Common myeloid progenitor, CD34-positive (primary cell): Measurements from ENCODE around the gene SLC30A1.

Experiments used
- CTCF ChIA-PET: fragments of 350-600 bp; sonication (Branson Sonifier 250); formaldehyde crosslinking; loops from one replicate; lab custom pipeline; 2021; ENCODE audit warnings: antibody characterized with exemption; lab: Charles Lee
- POLR2A ChIA-PET: fragments of 350-600 bp; sonication (Branson Sonifier 250); formaldehyde crosslinking; loops from one replicate; lab custom pipeline; 2021; ENCODE audit warnings: antibody characterized with exemption; lab: Charles Lee
- DNase-seq, 3 donors: peaks; one replicate each; pipeline versions ENCODE4 v3.0.0 to v3.0.0-alpha.2; 2013
- H3K27ac ChIP-seq, 2 experiments: 1 replicate in 1 of 2; 2 replicates in 1 of 2; pipeline ENCODE4 v1.7.0; 2013; ENCODE audit warnings: inconsistent platforms in 2 of 2, low read length in 2 of 2, mild to moderate bottlenecking in 2 of 2, low read depth in 1 of 2, moderate library complexity in 1 of 2; ENCODE audit not compliant: severe bottlenecking in 2 of 2, insufficient read depth in 1 of 2, poor library complexity in 1 of 2
- H3K27me3 ChIP-seq, 5 experiments: replicated peaks in 2 of 5; 1 replicate in 3 of 5; 2 replicates in 2 of 5; pipeline versions ENCODE4 v1.6.1 to v1.7.0; 2013; ENCODE audit warnings: low read length in 4 of 5, mild to moderate bottlenecking in 2 of 5, moderate library complexity in 2 of 5, inconsistent platforms in 1 of 5; ENCODE audit not compliant: insufficient read depth in 5 of 5, control insufficient read depth in 4 of 5
- H3K36me3 ChIP-seq, 4 experiments: 1 replicate in 2 of 4; 2 replicates in 2 of 4; pipeline versions ENCODE4 v1.6.1 to v1.7.0; 2013; ENCODE audit warnings: low read length in 3 of 4, control low read depth in 1 of 4, mild to moderate bottlenecking in 1 of 4; ENCODE audit not compliant: control insufficient read depth in 4 of 4, insufficient read depth in 4 of 4
- H3K4me1 ChIP-seq, 4 experiments: 1 replicate in 3 of 4; 2 replicates in 1 of 4; pipeline versions ENCODE4 v1.6.1 to v1.7.1; 2013; ENCODE audit warnings: low read length in 3 of 4, mild to moderate bottlenecking in 3 of 4, control low read depth in 1 of 4, inconsistent platforms in 1 of 4, moderate library complexity in 1 of 4; ENCODE audit not compliant: control insufficient read depth in 4 of 4, insufficient read depth in 4 of 4; ENCODE audit errors: control extremely low read depth in 1 of 4
- H3K4me3 ChIP-seq, 7 experiments: 1 replicate in 4 of 7; 2 replicates in 3 of 7; pipeline versions ENCODE4 v1.5.1 to v1.7.0; 2013; ENCODE audit warnings: mild to moderate bottlenecking in 7 of 7, low read length in 6 of 7, moderate library complexity in 6 of 7, inconsistent platforms in 2 of 7, low read depth in 2 of 7, control low read depth in 1 of 7; ENCODE audit not compliant: insufficient read depth in 4 of 7, control insufficient read depth in 1 of 7; ENCODE audit errors: extremely low read depth in 1 of 7
- H3K9me3 ChIP-seq, 5 experiments: 1 replicate in 4 of 5; 2 replicates in 1 of 5; pipeline versions ENCODE4 v1.6.1 to v1.7.1; 2013; ENCODE audit warnings: low read length in 4 of 5, mild to moderate bottlenecking in 2 of 5, inconsistent platforms in 1 of 5, low read depth in 1 of 5, moderate library complexity in 1 of 5; ENCODE audit not compliant: control insufficient read depth in 4 of 5, insufficient read depth in 2 of 5; ENCODE audit errors: control extremely low read depth in 1 of 5
- WGBS: methylation state at CpG from one replicate; pipeline ENCODE4 v1.1.5; 2013; ENCODE audit not compliant: insufficient coverage; 5-methylcytosine and 5-hydroxymethylcytosine counted together

Gene SLC30A1

DNA sequence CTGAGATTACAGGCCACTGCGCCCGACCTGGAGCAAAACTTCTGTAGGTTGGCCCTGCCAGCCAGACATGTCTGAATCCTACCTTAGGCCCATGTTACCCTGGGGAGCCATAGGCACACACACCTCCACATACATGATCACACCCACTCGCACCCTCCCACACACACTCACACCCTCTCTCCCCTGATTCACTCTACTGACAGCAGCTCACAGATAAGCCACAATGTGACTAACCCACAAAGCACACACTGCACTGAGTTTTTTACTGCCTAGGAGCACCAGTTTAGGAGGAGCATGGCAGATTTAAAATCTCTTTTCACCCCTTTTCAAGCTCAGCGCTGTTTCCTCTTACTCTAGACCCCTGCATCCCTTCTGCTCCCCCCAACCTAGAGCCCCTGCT is 41.7 kb downstream of the SLC30A1 start:
- Histone ChIP-seq H3K4me3 (no peak overlapping the region), H3K36me3 (no peaks in the 10 kb centered on the region), H3K27ac (no peak overlapping the region), H3K9me3 (peaks cover 0 to 4% (median 3%) of the 10 kb centered on the region in 5 experiments), H3K4me1 (no peaks in the 10 kb centered on the region), H3K27me3 (no peaks in the 10 kb centered on the region)
- no peak for DNase-seq
- POLR2A ChIA-PET: interaction anchor here (0.5 kb wide), 1 partner anchor 693 kb away, joined by 3 read pairs; no protein-coding TSS in a partner anchor
- CTCF ChIA-PET: no interaction called here
- 96% methylated on average over 4 of the region's 4 CpGs for WGBS

DNA sequence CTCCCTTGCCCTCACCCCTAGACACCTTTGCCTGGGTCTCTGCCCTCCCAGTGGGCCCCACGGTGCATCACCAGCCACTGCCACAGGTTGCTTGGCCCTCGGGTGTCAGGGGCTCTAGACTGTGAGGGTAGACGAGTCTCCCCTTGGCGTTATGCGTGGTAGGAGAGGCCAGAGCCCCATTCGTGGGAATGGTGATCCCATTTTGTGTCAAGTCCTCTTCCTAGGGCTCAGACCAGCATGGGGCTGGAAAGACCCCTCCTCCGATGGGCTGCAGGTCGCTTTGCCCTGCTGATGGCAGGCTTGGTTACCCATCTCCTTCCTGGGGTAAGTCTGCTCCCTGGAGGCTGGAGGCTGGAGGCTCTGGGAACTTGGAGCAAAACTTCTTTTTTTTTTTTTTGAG is 42.4 kb downstream of the SLC30A1 start:
- Histone ChIP-seq H3K4me1 (peaks cover 0 to 5% (median 2%) of the 10 kb centered on the region in 4 experiments), H3K27ac (no peak overlapping the region), H3K27me3 (no peaks in the 10 kb centered on the region), H3K36me3 (no peaks in the 10 kb centered on the region), H3K9me3 (peaks cover 0 to 4% (median 3%) of the 10 kb centered on the region in 5 experiments), H3K4me3 (no peak overlapping the region)
- DNase-seq: no peak
- ChIA-PET POLR2A (no interaction called here), CTCF (no interaction called here)
- WGBS: 100% methylated on average over 8 of the region's 8 CpGs

GRCh38 chr1:211535346-211535745 is 43.6 kb downstream of the SLC30A1 start:
- H3K27me3 ChIP-seq: no peaks in the 10 kb centered on the region
- H3K36me3 ChIP-seq: no peaks in the 10 kb centered on the region
- H3K27ac ChIP-seq: no peak overlapping the region
- CTCF ChIA-PET: interaction anchor here (0.6 kb wide), 1 partner anchor 111 kb away, joined by 3 read pairs; no protein-coding TSS in a partner anchor
- H3K9me3 ChIP-seq: no peaks in the 10 kb centered on the region
- no peak overlapping the region for H3K4me3 ChIP-seq
- 94% methylated on average over 2 of the region's 2 CpGs for WGBS
- POLR2A ChIA-PET: interaction anchor here (0.7 kb wide), 1 partner anchor 202 kb away, joined by 3 read pairs; no protein-coding TSS in a partner anchor
- H3K4me1 ChIP-seq: peaks cover 0 to 10% (median 6%) of the 10 kb centered on the region in 4 experiments
- DNase-seq: no peak

DNA sequence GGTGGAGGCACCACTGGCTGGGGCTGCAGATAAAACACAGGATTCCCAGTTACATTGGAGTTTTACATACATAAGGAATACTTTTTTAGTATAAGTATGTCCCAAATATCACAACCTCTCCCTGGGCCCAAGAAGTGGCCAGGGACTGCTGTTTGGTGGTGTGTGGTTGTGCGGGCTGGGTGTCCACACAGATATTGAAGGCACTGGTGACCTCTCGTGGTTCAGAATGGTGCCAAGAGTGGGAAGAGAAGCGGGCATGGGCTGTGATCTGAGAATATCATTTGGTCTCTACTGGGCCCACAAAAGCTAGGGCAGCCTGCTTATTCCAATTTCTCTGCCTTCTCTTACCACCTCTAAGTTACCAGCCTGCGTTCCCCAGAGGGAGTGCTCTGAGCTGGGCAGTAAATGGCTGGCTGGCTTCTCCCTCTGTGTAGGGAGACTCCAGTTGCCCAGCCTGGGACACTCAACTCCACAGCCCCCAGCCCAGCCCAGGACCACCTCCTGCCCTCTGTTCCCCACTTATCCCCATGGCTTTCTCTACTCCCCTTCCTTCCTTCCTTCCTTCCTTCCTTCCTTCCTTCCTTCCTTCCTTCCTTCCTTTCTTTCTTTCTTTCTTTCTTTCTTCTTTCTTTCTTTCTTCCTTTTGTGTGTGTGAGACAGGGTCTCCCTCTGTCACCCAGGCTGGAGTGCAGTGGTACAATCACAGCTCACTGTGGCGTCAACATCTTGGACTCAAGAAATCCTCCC is 44.2 kb downstream of the SLC30A1 start:
- Histone ChIP-seq H3K4me3 (no peak overlapping the region), H3K9me3 (no peaks in the 10 kb centered on the region), H3K4me1 (peaks cover 0 to 12% (median 6%) of the 10 kb centered on the region in 4 experiments), H3K27ac (no peak overlapping the region), H3K36me3 (no peaks in the 10 kb centered on the region), H3K27me3 (no peaks in the 10 kb centered on the region)
- no peak for DNase-seq
- WGBS: 97% methylated on average over 4 of the region's 5 CpGs
- POLR2A ChIA-PET: no interaction called here
- CTCF ChIA-PET: interaction anchor here (0.6 kb wide), 1 partner anchor 112 kb away, joined by 3 read pairs; no protein-coding TSS in a partner anchor

- CTCF ChIA-PET: interaction anchor here (1.1 to 1.8 kb wide), 2 partner anchors 11 to 17 kb away, joined by 4 to 7 read pairs; no protein-coding TSS in a partner anchor
Measured at GRCh38 chr1:211532088-211532444, 46.9 kb downstream of the SLC30A1 start.

DNA sequence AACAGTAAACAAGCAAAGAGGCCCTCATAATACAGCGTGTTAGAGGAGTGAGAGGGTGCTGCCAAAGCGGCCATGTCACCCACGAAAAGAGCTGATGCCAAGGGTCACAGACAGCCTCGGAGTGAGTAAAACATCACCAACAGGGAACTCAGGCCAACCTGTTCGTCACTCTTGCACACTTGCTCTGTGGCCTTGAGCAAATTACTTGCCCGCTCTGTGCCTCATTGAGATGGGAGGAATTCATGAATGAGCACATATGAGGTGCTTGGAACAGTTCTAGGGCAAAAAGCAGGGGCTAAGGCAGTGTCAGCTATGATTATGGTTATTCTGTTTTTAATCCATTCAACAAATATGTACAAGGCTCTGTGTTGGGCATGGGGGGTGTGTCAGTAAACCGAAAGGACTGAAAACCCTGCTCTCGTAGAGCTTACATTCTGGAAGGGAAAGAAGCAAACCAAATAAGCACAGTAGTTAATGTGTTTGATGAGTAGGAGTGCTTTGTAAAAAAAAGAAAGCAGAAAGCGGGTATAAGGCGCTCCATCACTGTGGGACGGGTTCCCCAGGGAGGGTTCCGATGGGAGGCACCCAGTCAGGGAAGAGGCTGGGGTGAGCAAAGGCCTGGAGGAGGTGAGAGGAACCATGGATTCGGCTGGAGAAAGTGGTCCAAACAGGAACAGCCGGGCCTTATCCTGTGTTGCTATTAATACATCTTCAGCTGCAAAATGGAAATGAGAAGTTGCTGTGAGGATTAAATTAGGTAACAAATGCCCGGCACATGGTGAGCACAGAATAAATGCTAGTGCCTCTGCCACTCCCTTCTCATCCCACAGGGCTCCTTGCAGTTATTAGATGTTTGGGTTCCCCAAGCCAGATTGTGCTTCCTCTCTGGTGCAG is 47.5 kb downstream of the SLC30A1 start:
- Histone ChIP-seq H3K4me1 (peaks cover 0 to 35% (median 23%) of the 10 kb centered on the region in 4 experiments), H3K4me3 (no peak overlapping the region), H3K36me3 (no peaks in the 10 kb centered on the region), H3K9me3 (no peaks in the 10 kb centered on the region), H3K27me3 (no peaks in the 10 kb centered on the region), H3K27ac (no peak overlapping the region)
- CTCF ChIA-PET: interaction anchor here (1.1 to 2.2 kb wide), 5 partner anchors 10 to 117 kb away, joined by 3 to 7 read pairs (median 4); no protein-coding TSS in a partner anchor
- 77% methylated on average over 15 of the region's 15 CpGs for WGBS
- DNase-seq: no peak
- POLR2A ChIA-PET: no interaction called here

More at GRCh38 chr1:211532088-211532444, 46.9 kb downstream of the SLC30A1 start:
- no peak overlapping the region for H3K27ac ChIP-seq
- no peaks in the 10 kb centered on the region for H3K36me3 ChIP-seq
- 96% methylated on average over 3 of the region's 6 CpGs for WGBS
- no peak for DNase-seq
- no peaks in the 10 kb centered on the region for H3K9me3 ChIP-seq
- H3K27me3 ChIP-seq: no peaks in the 10 kb centered on the region
- POLR2A ChIA-PET: no interaction called here
- peaks cover 0 to 29% (median 20%) of the 10 kb centered on the region in 4 experiments for H3K4me1 ChIP-seq
- no peak overlapping the region for H3K4me3 ChIP-seq
